Bladder microvascular endothelial cell (primary cell): ENCODE measurements around the gene TMEM100. TPM values are rescaled to one million over a fixed set of nuclear protein-coding genes. Genes with fewer than 3 reads are reported as not detected.

ENCODE experiments used
- total RNA-seq: library from RNA; depleted of rRNA; stranded (reverse); fragments of >200 nt; gene quantifications from 2 replicates; pipeline ENCODE4 v1.2.3, GENCODE V29; 2014

TMEM100 gene
- 17.1 TPM in 1 of 2 replicates, not detected in the other for total RNA-seq

GRCh38 chr17:55722742-55723487 lies at the start of gene TMEM100:
Gene TMEM100 (minus strand): TSS chr17:55722864. CDS start chr17:55721070, 1,794 bp downstream.

GRCh38 chr17:55750750-55751657 lies 28.3 kb upstream of the TMEM100 start, which contains the start of gene PCTP:
Gene PCTP (plus strand): TSS chr17:55751051. CDS start chr17:55751104, 53 bp downstream.

Other genes starting within 250 kb of the TMEM100 start
- gene SMIM36, start 211.4 kb downstream of the TMEM100 start, total RNA-seq: not detected in 2 replicates
- gene PCTP, start 28.2 kb upstream of the TMEM100 start, total RNA-seq: 22.7 and 29.0 TPM in 2 replicates